Measurements from ENCODE around the gene CRYZL1.
"Not testable (repeated sequence)": the region's sequence is repeated elsewhere in the genome, so short reads cannot be mapped to it uniquely, and the experiment has no call there.

DNA sequence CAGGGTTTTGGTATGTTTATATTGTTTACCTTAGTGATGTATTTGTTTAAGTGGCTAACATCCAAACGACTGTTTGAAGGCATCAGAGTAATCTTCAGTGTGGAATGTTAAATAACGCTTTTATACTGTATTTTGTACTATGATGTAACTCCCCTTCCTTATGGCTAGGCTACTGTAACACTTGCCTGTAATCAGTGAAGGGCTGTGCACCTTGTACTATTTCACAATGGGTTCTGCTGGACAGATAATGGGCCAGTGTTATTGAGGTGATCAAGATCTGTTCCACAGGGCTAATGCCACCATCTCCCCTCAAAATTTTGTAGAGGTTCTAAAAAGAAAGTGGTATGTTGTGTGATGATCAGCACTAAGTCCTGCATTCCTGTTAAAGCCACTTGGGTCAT is 64.8 kb downstream of the CRYZL1 start:
- TF ChIP-seq, protein P1, sequence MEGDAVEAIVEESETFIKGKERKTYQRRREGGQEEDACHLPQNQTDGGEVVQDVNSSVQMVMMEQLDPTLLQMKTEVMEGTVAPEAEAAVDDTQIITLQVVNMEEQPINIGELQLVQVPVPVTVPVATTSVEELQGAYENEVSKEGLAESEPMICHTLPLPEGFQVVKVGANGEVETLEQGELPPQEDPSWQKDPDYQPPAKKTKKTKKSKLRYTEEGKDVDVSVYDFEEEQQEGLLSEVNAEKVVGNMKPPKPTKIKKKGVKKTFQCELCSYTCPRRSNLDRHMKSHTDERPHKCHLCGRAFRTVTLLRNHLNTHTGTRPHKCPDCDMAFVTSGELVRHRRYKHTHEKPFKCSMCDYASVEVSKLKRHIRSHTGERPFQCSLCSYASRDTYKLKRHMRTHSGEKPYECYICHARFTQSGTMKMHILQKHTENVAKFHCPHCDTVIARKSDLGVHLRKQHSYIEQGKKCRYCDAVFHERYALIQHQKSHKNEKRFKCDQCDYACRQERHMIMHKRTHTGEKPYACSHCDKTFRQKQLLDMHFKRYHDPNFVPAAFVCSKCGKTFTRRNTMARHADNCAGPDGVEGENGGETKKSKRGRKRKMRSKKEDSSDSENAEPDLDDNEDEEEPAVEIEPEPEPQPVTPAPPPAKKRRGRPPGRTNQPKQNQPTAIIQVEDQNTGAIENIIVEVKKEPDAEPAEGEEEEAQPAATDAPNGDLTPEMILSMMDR (conservative IDR thresholded peaks at IDR 0.05; ENCODE audit: low read depth, low read length), result not testable (repeated sequence)
- TF ChIP-seq EZH2 (IDR thresholded peaks at IDR 0.05; ENCODE audit: borderline replicate concordance, low read depth, low read length, poor library complexity, severe bottlenecking), result not testable (repeated sequence)
